Measurements from ENCODE around the gene GP1BA. TPM values are rescaled to one million over a fixed set of nuclear protein-coding genes. Genes with fewer than 3 reads are reported as not detected.

The GP1BA gene
- total RNA-seq, 3 donors from 2014 or later (not counting 1 experiment from before 2014, with no cell fraction given) = 0.25 to 4.3 (median 2.2) TPM

DNA sequence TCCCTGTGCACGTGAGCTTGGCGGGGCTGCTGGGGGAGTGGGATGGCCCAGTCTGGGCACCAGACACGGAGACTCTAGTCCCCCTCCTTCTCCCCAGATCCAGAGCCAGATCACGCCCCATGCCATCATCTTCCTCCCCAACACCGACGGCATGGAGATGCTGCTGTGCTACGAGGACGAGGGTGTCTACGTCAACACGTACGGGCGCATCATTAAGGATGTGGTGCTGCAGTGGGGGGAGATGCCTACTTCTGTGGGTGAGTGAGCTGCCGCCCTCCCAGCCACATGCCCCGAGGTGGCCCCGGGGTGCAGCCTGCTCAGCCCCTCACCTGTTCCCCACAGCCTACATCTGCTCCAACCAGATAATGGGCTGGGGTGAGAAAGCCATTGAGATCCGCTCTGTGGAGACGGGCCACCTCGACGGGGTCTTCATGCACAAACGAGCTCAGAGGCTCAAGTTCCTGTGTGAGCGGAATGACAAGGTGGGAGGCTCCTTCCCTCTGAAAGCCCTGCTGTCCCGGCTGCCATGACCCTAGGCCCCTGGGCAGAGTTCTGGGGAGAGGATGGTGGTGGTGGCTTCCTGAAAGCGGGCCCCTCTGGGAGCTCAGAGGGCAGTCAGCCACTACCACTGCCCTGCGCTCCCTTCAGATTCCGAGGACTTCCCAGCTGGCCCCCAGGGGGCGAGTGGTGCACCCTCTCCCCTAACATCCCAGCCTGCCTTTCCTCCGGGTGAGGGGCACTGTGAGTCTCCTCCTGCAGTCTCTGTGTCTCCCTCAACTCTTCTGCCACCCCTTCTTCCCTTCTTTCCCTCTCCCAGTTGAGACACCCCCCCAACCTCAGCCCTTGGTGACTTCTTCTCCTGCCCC, 35.5 kb upstream of the GP1BA start:
- TF ChIP-seq, protein P1, sequence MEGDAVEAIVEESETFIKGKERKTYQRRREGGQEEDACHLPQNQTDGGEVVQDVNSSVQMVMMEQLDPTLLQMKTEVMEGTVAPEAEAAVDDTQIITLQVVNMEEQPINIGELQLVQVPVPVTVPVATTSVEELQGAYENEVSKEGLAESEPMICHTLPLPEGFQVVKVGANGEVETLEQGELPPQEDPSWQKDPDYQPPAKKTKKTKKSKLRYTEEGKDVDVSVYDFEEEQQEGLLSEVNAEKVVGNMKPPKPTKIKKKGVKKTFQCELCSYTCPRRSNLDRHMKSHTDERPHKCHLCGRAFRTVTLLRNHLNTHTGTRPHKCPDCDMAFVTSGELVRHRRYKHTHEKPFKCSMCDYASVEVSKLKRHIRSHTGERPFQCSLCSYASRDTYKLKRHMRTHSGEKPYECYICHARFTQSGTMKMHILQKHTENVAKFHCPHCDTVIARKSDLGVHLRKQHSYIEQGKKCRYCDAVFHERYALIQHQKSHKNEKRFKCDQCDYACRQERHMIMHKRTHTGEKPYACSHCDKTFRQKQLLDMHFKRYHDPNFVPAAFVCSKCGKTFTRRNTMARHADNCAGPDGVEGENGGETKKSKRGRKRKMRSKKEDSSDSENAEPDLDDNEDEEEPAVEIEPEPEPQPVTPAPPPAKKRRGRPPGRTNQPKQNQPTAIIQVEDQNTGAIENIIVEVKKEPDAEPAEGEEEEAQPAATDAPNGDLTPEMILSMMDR (IDR thresholded peaks at IDR 0.05) = no peak
- peaks cover 50% of the 10 kb centered on the region for H3K36me3 ChIP-seq (ENCODE audit: control insufficient read depth, insufficient read depth, low read length)
- Mint-ChIP-seq H3K36me3 (no peaks in the 10 kb centered on the region), H3K4me1 (peaks cover 18 to 25% of the 10 kb centered on the region in 2 donors), H3K27ac (peak overlapping the region in 1 of 2 donors; percentile 40), H3K9me3 (no peaks in the 10 kb centered on the region), H3K4me3 (no peak overlapping the region), H3K27me3 (ENCODE audit: low read depth in 2 of 2) (no peaks in the 10 kb centered on the region)
- 93% methylated on average over 27 of the region's 27 CpGs for WGBS (ENCODE audit: insufficient coverage)
- H3K27me3 ChIP-seq (ENCODE audit: control insufficient read depth, insufficient read depth, low read length) = peaks cover 10% of the 10 kb centered on the region
- H3K9me3 ChIP-seq (ENCODE audit: control insufficient read depth, insufficient read depth, low read length) = no peaks in the 10 kb centered on the region
- no peak overlapping the region for H3K27ac ChIP-seq (ENCODE audit: low read length)
- DNase-seq (no peak), ATAC-seq (no peak)
- peaks cover 34% of the 10 kb centered on the region for H3K4me1 ChIP-seq (ENCODE audit: control insufficient read depth, insufficient read depth, low read length)
- H3K4me3 ChIP-seq (ENCODE audit: low read length) = no peak overlapping the region
- intact Hi-C loops (cut with micrococcal nuclease) = no loop called here

DNA sequence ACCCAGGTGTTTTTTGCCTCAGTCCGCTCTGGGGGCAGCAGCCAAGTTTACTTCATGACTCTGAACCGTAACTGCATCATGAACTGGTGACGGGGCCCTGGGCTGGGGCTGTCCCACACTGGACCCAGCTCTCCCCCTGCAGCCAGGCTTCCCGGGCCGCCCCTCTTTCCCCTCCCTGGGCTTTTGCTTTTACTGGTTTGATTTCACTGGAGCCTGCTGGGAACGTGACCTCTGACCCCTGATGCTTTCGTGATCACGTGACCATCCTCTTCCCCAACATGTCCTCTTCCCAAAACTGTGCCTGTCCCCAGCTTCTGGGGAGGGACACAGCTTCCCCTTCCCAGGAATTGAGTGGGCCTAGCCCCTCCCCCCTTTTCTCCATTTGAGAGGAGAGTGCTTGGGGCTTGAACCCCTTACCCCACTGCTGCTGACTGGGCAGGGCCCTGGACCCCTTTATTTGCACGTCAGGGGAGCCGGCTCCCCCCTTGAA, 34.8 kb upstream of the GP1BA start:
- Mint-ChIP-seq H3K4me3 (no peak overlapping the region), H3K9me3 (no peaks in the 10 kb centered on the region), H3K27me3 (ENCODE audit: low read depth in 2 of 2) (no peaks in the 10 kb centered on the region), H3K36me3 (no peaks in the 10 kb centered on the region), H3K27ac (no peak overlapping the region), H3K4me1 (peaks cover 21 to 26% of the 10 kb centered on the region in 2 donors)
- ATAC-seq (no peak), DNase-seq (no peak)
- H3K4me1 ChIP-seq (ENCODE audit: control insufficient read depth, insufficient read depth, low read length) = peaks cover 41% of the 10 kb centered on the region
- H3K27ac ChIP-seq (ENCODE audit: low read length) = no peak overlapping the region
- TF ChIP-seq, protein P1 (IDR thresholded peaks at IDR 0.05) = no peak
- H3K4me3 ChIP-seq (ENCODE audit: low read length) = no peak overlapping the region
- WGBS (ENCODE audit: insufficient coverage) = 95% methylated on average over 10 of the region's 10 CpGs
- H3K9me3 ChIP-seq (ENCODE audit: control insufficient read depth, insufficient read depth, low read length) = no peaks in the 10 kb centered on the region
- intact Hi-C loops (cut with micrococcal nuclease) = no loop called here
- peaks cover 44% of the 10 kb centered on the region for H3K36me3 ChIP-seq (ENCODE audit: control insufficient read depth, insufficient read depth, low read length)
- peaks cover 10% of the 10 kb centered on the region for H3K27me3 ChIP-seq (ENCODE audit: control insufficient read depth, insufficient read depth, low read length)

DNA sequence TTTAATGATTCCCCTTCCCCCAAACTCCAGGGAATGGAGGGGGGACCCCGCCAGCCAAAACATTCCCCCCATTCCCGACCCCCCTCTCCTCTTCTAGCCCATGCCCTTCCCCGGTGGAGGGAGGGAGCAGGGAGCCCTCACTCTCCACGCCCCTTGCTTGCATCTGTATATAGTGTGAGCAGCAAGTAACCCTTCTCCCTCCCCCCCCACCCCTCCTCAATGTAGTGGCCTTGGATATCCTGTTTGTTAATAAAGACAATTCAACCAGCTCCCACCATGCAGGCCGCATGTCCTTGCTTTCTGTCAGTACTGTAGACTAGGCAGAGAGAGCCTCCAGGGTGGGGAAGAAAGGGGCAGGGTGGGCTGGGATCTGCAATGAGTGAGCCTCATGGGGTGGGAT, 34.3 kb upstream of the GP1BA start:
- H3K4me1 ChIP-seq (ENCODE audit: control insufficient read depth, insufficient read depth, low read length) = peaks cover 47% of the 10 kb centered on the region
- Mint-ChIP-seq H3K27ac (peak overlapping the region in 1 of 2 donors; percentile 69), H3K36me3 (no peaks in the 10 kb centered on the region), H3K4me1 (peaks cover 26 to 31% of the 10 kb centered on the region in 2 donors), H3K27me3 (ENCODE audit: low read depth in 2 of 2) (no peaks in the 10 kb centered on the region), H3K9me3 (no peaks in the 10 kb centered on the region), H3K4me3 (no peak overlapping the region)
- H3K27ac ChIP-seq (ENCODE audit: low read length) = no peak overlapping the region
- intact Hi-C loops (cut with micrococcal nuclease) = no loop called here
- peaks cover 39% of the 10 kb centered on the region for H3K36me3 ChIP-seq (ENCODE audit: control insufficient read depth, insufficient read depth, low read length)
- peaks cover 10% of the 10 kb centered on the region for H3K27me3 ChIP-seq (ENCODE audit: control insufficient read depth, insufficient read depth, low read length)
- DNase-seq (no peak), ATAC-seq (no peak)
- TF ChIP-seq, protein P1 (IDR thresholded peaks at IDR 0.05) = no peak
- no CpG with 5 or more reads among the region's 5 CpGs for WGBS (ENCODE audit: insufficient coverage)
- H3K9me3 ChIP-seq (ENCODE audit: control insufficient read depth, insufficient read depth, low read length) = no peaks in the 10 kb centered on the region
- H3K4me3 ChIP-seq (ENCODE audit: low read length) = no peak overlapping the region

Measured in natural killer cell (primary cell).